ENCODE results near the gene CHSY1. TPM values are rescaled to one million over a fixed set of nuclear protein-coding genes. Genes with fewer than 3 reads are reported as not detected.

CHSY1 gene
- total RNA-seq, 6 experiments from 2014 or later: 4.9 to 12.6 (median 7.2) TPM

DNA sequence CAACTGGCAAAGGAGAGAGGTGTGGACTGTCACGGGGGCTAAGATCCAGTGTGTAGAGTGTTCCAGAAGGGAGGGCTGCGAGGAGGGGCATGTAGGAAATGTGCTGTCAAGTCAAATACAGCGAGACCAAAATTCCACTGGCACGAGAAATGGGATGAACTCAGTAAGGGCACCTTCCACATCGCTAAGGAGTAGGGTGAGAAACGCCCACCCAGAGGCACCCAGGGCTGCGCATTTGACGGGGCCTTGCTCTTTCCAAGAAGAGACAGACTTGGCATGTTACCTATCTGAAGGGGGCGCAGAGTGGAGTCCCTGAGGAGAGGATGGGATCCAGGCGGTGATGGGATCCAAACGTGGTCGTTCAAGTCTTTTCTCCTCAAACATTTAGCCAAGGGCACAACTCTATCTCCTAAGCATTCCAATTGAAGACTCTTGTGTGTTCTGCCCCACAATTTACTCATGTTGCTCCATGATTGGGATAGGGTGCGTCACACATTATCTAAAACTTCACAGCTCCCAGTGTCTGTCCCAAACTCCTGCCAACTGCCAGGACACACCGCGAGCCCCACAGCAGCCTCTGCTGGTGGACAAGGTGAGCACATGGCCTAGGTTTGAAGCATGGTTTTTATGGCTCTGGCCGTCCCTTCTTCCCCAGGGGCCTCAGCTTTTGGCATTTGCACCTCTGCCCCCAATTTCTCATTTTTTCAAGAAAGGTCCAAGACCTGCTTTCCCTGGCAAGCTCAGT, 17.8 kb upstream of the CHSY1 start:
- intact Hi-C loops (cut with DNase I): loop anchor here in 1 of 2 donors (10.0 kb wide), 1 partner anchor 345 kb away; no protein-coding TSS in a partner anchor
- 100% methylated on average over 2 of the region's 16 CpGs for WGBS (ENCODE audit: insufficient coverage, low coverage, low lambda C conversion rate, missing lambda C conversion rate)

GRCh38 chr15:101267320-101268104, 15.7 kb upstream of the CHSY1 start:
- ATAC-seq: peak in 2 of 4 donors; percentile 16 to 19
- H3K36me3 ChIP-seq: peaks cover 7 to 23% (median 16%) of the 10 kb centered on the region in 4 donors
- no peak for DNase-seq
- 64% methylated on average over 6 of the region's 18 CpGs for WGBS (ENCODE audit: insufficient coverage, low coverage, low lambda C conversion rate, missing lambda C conversion rate)
- intact Hi-C loops (cut with DNase I): loop anchor here in 1 of 2 donors (10.0 kb wide), 1 partner anchor 343 kb away; no protein-coding TSS in a partner anchor
- no peaks in the 10 kb centered on the region for H3K9me3 ChIP-seq
- H3K4me3 ChIP-seq: no peak overlapping the region
- H3K27ac ChIP-seq: no peak overlapping the region
- no peaks in the 10 kb centered on the region for H3K27me3 ChIP-seq
- TF ChIP-seq, protein P1, sequence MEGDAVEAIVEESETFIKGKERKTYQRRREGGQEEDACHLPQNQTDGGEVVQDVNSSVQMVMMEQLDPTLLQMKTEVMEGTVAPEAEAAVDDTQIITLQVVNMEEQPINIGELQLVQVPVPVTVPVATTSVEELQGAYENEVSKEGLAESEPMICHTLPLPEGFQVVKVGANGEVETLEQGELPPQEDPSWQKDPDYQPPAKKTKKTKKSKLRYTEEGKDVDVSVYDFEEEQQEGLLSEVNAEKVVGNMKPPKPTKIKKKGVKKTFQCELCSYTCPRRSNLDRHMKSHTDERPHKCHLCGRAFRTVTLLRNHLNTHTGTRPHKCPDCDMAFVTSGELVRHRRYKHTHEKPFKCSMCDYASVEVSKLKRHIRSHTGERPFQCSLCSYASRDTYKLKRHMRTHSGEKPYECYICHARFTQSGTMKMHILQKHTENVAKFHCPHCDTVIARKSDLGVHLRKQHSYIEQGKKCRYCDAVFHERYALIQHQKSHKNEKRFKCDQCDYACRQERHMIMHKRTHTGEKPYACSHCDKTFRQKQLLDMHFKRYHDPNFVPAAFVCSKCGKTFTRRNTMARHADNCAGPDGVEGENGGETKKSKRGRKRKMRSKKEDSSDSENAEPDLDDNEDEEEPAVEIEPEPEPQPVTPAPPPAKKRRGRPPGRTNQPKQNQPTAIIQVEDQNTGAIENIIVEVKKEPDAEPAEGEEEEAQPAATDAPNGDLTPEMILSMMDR (IDR thresholded peaks at IDR 0.05): no peak
- TF ChIP-seq POLR2A (IDR thresholded peaks at IDR 0.05): no peak
- H3K4me1 ChIP-seq: no peaks in the 10 kb centered on the region

More for the DNA sequence above, 17.8 kb upstream of the CHSY1 start:
- DNase-seq: no peak
- peaks cover 25 to 45% (median 34%) of the 10 kb centered on the region in 4 donors for H3K36me3 ChIP-seq
- TF ChIP-seq, protein P1 (IDR thresholded peaks at IDR 0.05): peak; percentile 15 to 38 (median 24)
- TF ChIP-seq POLR2A (IDR thresholded peaks at IDR 0.05): no peak
- ATAC-seq: peak; percentile 46 to 64 (median 53)
- no peaks in the 10 kb centered on the region for H3K9me3 ChIP-seq
- no peaks in the 10 kb centered on the region for H3K4me1 ChIP-seq
- H3K27me3 ChIP-seq: no peaks in the 10 kb centered on the region
- H3K27ac ChIP-seq: no peak overlapping the region
- no peak overlapping the region for H3K4me3 ChIP-seq

GRCh38 chr15:101266787-101267186, 14.9 kb upstream of the CHSY1 start:
- intact Hi-C loops (cut with DNase I): loop anchor here in 1 of 2 donors (10.0 kb wide), 1 partner anchor 342 kb away; no protein-coding TSS in a partner anchor
- TF ChIP-seq POLR2A (IDR thresholded peaks at IDR 0.05): no peak
- TF ChIP-seq, protein P1 (IDR thresholded peaks at IDR 0.05): no peak
- WGBS (ENCODE audit: insufficient coverage, low coverage, low lambda C conversion rate, missing lambda C conversion rate): 20% methylated on average over 1 of the region's 9 CpGs
- Histone ChIP-seq H3K36me3 (peaks cover 2 to 16% (median 10%) of the 10 kb centered on the region in 4 donors), H3K9me3 (no peaks in the 10 kb centered on the region), H3K27me3 (no peaks in the 10 kb centered on the region), H3K4me3 (no peak overlapping the region), H3K4me1 (no peaks in the 10 kb centered on the region), H3K27ac (no peak overlapping the region)
- DNase-seq: no peak
- ATAC-seq: no peak

- no peak overlapping the region for H3K27ac ChIP-seq
- TF ChIP-seq POLR2A (IDR thresholded peaks at IDR 0.05): no peak
- WGBS (ENCODE audit: insufficient coverage, low coverage, low lambda C conversion rate, missing lambda C conversion rate): 60% methylated on average over 1 of the region's 3 CpGs
- H3K9me3 ChIP-seq: no peaks in the 10 kb centered on the region
- peaks cover 0 to 9% (median 4%) of the 10 kb centered on the region in 4 donors for H3K36me3 ChIP-seq
- no peak overlapping the region for H3K4me3 ChIP-seq
- intact Hi-C loops (cut with DNase I): loop anchor here in 1 of 2 donors (10.0 kb wide), 1 partner anchor 341 kb away; no protein-coding TSS in a partner anchor
- ATAC-seq (no peak), DNase-seq (no peak)
- H3K27me3 ChIP-seq: no peaks in the 10 kb centered on the region
- no peaks in the 10 kb centered on the region for H3K4me1 ChIP-seq
These were observed 14.2 kb upstream of the CHSY1 start for GRCh38 chr15:101266034-101266433.

All from right lobe of liver (tissue), 6 donors.